HG02588 (cell line): ENCODE data around the gene RAPGEF5.
"Not testable (repeated sequence)": the region's sequence is repeated elsewhere in the genome, so short reads cannot be mapped to it uniquely, and the experiment has no call there.

Experiments
- ATAC-seq: cut with Tn5 transposase; IDR thresholded peaks from one replicate; pipeline ENCODE4 v1.9.1; 2021; ENCODE audit warnings: mild to moderate bottlenecking, moderate library complexity; ENCODE audit not compliant: unreplicated experiment

The RAPGEF5 gene

DNA sequence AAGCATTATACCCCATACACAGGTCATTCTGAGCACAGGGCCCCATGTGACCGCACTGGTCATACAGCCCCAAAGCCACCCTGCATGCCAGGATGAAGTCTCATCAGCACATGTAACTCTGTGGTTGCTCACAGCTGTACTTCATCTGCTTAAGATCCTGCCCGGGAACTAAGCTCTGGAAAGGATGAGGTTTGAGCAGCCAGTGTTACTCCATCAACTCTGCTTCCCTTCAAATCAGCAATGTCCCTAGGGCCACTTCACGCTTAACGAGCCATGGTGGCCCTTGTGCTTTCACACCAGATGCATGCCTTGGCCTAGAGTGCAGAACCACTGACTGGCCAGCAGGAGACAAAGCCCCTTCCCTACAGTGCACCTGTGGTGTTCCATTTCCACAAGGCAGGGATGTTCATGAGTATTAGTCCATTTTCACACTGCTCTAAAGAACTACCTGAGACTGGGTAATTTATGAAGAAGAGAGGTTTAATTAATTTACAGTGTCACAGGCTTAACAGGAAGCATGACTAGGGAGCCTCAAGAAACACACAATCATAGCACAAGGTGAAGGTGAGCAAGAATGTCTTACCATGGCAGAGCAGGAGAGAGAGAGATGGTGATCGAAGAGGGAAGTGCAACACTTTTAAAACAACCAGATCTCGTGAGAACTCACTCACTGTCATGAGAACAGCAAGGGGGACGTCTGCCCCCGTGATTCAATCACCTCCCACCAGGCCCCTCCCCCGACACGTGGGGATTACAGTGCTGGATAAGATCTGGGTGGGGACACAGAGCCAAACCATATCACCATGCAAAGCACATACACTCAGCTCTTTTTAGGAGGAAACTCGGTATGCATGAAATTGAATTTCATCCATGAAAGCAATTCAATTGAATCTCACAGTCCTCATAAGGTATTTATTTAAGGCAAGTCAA, 262.3 kb downstream of the RAPGEF5 start:
- no peak for ATAC-seq

DNA sequence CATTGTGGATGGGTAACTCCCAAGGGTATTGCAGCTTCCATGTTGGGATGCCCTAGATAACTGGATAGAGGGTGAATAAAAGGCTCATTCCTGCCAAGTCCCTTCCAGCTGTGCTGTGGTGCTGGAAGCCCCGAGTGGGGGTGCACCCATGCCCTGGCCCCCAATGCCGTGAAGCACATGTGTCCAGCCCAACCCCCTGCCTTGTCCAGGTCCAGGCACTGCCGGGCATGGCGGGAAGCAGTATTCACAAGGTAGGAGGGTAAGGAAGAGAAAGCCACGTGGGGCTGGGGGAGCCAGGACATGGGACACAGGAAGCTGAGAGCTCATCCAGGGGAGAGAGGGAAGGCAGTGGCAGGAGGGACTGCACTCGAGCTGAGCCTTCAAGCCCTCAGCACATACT, 263.0 kb downstream of the RAPGEF5 start:
- no peak for ATAC-seq

DNA sequence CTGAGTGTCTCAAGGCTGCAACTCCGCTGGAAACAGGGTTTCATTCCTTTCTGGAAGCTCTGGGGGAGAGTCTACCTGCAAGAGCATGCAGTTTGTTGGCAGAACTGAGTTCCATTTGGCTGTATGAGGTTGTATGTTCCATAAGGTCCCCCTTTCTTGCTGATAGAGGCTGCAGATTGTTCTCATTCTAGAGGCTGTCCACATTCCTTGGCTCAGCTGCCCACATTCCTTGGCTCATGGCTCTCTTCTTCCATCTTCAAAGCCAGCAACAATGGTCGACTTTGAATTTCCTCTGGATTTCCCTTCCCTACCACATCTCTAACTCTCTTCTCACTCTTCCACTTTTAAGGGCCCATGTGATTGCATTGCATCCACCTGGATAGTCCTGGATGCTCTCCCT, 264.0 kb downstream of the RAPGEF5 start:
- no peak for ATAC-seq

- not testable (repeated sequence) for ATAC-seq
Measured at GRCh38 chr7:22090958-22091525, 265.9 kb downstream of the RAPGEF5 start.

- ATAC-seq: no peak
Measured at GRCh38 chr7:22090512-22090911, 266.4 kb downstream of the RAPGEF5 start.

DNA sequence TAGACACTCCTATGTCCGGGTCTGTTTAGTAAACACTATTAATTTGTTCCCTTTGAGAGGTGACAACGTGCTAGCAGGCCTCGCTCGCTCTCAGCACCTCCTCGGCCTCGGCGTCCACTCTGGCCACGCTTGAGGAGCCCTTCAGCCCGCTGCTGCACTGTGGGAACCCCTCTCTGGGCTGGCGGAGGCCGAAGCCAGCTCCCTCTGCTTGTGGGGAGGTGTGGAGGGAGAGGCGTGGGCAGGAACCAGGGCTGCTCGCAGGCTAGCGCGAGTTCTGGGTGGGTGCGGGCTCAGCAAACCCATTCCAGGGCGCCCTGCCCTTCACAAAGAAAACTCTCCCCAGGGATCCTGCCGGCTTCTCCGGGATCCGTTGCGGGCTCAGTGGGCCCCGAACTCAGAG, 266.8 kb downstream of the RAPGEF5 start:
- ATAC-seq: no peak

DNA sequence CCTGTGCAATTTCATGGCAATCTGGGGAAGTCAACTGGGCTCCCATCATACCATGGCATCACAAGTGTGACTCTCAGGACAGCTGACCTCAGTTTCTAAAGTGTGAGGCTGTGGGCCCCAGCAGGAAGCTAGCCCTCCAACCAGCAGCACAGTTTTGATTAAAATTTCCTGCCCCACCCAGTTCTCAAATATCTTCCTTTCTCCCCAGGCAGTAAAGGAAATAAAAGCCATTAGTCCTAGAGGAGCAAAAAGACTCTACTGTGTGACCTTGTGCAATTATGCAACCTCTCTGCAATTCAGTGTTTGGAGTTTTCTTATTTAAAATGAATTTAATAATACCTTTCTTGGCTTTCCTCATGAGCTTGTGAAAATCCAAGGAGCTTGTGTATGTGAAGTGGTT, 268.1 kb downstream of the RAPGEF5 start:
- no peak for ATAC-seq

GRCh38 chr7:22087861-22088260, 269.1 kb downstream of the RAPGEF5 start:
- ATAC-seq: no peak

DNA sequence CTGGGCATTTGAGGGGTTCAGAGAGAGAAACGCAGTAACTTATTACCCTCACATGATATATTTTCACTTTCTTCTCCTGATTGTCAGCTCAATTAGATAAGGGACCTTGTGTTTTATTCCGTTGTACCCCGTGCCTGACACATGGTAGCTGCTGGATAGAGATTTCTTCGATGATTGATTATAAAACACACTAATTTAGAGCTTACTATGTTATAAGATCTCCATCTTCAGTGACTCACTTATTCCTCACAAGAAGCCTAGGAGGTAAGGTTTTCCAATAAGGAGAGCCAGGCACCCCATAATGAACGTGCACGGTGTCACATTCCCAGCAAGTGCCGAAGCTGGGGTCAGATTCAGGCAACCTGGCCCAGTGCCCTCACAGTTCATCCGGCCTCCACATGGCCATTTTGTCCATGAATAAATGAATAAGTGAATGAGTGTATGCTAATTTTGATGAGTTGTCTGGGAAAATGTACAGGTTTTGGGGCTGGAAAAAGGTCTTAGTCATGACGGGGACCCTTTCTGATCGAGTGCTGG, 273.2 kb downstream of the RAPGEF5 start:
- ATAC-seq: no peak

DNA sequence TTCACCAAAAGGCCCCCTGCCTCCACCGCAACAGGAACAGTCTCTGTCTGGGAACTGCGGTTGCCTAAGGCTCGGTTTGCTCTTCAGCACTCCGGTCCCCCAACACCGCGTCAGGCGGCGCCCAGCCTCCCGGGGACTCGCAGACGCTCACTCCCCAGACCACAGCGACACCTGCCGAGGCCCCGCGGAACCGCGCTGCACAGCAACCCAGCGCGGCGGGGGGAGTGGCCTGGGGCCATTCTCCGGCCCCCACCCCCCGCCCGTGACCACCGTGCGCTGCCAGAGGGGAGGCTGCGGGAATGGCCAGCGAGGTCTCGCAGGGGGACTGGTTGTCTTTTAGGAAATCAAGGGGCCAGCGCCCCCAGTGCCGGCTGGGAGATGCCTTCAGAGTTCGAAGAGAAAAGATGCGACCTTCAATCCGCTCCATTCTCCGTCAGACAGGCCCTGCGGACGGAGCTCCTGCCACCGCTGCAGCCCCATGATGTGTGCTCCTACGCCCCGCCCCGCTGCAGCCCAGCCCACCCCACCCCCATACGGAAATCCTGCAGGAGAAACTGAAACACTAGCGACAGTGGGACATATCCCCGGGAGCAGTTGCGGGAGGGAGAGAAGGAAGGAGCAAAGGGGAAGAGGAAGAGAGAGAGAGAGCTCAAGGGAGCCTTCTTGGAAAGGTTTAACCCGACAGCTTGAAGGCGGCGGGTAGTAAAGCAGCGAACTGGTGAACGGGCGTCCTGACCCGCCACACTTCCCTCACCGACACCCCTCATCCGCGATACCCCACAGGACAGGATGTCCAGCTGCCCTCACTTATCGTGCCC, 273.9 kb downstream of the RAPGEF5 start:
- peak; percentile 98 for ATAC-seq

DNA sequence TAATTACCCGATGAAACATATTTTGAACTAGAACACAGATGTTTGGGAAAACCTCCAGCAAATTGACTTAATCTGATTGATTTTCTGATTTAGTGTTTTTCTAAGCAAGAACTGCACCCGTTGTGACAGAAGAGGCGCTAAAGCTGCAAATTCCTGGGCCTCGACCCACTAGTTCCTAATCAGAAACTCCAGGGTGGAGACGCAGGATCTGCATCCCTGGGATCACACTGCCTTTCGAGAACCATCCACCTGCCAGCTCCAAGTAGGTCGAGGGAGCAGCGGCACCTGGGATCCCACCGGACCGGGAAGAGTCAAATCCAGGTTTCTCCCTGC, 274.4 kb downstream of the RAPGEF5 start:
- ATAC-seq: peak; percentile 11

DNA sequence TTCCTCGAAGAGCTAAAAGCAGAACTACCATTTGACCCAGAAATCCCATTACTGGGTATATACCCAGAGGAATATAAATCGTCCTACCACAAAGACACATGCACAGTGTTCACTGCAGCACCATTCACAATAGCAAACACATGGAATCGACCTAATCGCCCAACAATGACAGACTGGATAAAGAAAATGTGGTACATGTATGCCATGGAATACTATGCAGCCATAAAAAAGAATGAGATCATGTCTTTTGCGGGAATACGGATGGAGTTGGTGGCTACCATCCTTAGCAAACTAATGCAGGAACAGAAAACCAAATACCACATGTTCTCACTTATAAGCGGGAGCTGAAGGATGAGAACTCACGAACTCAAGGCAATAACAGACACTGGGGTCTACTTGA, 276.7 kb downstream of the RAPGEF5 start:
- not testable (repeated sequence) for ATAC-seq

GRCh38 chr7:22078872-22079271, 278.1 kb downstream of the RAPGEF5 start:
- not testable (repeated sequence) for ATAC-seq

DNA sequence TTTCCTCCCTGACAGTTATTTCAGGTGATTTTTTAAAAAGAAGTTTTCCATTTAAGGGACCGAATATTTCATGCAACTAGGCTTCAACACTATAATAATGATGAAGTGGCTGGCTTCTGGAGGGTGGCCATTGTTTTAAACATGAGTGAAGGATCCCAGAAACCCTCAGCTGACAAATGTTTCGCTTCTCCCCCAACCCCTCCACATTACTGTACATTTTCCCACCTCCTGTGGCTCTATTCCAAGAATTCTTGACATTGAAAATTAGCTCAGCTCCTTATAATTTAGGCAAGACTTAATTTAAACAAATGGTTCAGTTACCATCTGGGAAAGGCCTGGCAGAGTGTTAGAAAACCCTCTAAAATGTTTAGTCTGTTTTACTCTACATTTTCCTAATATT, 281.4 kb downstream of the RAPGEF5 start:
- no peak for ATAC-seq

DNA sequence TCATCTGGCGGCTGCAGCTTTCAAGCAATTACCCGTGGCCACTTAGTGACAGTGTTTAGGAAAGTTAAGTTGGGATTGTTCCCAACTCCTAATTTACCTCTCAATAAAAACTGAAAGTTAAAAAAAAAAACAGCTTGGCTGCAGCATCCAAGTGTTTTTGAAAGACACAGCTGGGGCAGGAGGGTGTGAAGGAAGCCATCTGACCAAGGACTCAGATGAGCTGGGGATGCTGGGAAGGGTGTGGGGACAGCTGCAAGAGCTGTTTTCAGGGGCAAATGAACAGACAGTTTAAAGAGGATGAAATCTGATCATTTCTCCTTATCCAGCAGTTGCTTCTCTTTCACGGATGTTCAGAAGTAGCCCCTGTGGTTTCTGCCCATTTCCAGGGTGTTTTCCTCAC, 282.1 kb downstream of the RAPGEF5 start:
- no peak for ATAC-seq
